Activated CD8-positive, alpha-beta memory T cell treated with anti-CD3 and anti-CD28 coated beads for 24 hours (primary cell): ENCODE data around the gene MAPK4.
A peak's percentile ranks its signal among the peaks of the same experiment; 100 is the strongest.

Experiments used
- DNase-seq: peaks from one replicate; pipeline ENCODE4 v3.0.0-alpha.2; 2020

The MAPK4 gene

DNA sequence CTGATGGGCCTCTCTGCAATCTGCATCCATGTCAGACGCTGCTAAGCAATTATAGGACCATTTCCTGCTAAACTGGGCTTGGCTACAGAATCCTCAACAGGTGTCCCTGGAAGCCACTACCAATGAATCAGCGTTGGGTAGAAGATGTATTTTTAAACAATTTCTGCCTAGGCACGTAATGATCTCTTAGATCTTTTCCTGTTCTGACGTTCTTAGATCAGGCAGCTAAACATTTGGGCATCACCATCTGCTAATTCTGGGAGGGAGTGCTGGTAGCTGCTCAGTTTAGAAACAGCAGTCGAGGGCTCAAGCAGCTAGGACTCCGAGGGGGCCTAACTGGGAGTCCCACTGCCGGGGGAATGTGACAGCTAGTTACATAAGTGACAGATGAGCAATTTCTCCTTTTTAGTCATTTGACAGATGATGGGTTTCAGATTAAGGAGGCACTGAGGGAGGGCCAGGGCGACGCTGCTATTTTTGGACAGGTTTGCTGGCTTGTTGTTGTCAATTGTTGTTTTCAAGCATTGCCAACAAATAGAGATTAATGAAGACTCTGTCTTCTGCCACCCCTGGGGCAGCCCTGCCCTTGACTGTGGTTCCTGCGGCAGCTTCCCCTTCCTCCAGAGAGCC lies 167.2 kb downstream of the MAPK4 start:
- DNase-seq, result no peak

DNA sequence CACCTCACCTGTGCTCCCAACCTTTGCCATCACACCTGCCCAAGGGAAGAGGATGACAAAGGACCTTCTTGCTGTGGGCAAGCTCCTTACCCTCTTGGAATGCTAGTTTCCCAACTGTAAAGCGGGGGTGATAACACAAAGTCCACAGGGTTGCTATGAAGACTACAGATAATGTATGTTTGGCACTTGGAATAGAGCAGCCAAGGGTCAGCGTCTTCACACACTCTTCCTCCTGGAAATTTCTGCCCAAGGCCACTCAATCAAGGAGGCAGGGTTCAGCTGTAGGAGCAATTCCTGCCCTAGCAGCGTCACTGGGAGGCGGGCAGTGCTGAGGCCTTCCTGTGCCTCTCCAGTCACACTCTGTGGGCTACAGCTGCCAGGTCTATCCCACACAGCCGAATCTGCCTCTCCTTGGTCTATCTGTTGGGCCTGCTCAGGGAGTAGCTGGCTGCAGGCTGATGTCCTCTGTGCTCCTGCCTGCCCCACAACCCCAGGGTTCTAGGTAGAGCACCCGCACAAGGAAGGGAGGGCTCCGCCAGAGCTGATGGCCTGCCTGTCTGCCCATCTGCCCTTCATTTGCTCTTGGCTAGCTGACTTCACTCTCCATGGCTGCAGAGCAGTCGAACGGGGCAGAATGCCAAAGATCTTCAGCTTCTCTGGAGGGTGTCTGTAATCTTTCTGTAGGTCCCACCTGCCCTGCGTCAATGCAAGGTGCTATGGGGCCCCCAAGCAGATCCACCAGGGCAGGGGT lies 168.0 kb downstream of the MAPK4 start:
- no peak for DNase-seq

DNA sequence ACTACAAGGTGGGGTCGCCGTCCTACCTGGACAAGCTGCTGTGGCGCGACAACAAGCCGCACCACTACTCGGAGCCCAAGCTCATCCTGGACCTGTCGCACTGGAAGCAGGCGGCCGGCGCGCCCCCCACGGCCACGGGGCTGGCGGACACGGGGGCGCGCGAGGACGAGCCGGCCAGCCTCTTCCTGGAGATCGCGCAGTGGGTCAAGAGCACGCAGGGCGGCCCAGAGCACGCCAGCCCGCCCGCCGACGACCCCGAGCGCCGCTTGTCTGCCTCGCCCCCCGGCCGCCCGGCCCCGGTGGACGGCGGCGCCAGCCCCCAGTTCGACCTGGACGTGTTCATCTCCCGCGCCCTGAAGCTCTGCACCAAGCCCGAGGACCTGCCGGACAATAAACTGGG lies 169.5 kb downstream of the MAPK4 start:
- DNase-seq, result no peak

DNA sequence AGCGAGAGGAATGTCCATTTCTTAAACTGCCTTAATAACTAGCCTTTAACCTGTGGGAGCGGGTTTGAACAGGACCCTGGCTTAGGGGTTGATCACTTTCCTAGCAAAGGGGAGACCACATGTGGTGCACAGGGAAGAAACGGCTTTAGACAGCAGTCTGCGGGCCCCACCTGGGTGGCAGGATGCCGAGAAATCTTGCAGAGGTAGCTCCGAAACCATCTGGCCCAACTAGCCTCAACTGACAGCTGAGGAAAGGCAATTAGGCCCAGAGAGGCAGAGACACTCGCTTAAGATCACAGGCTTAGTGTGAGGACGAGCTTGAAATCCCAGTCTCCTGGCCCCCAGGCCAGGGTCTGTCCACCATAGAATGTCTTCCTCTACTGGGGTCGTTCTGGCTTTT lies 170.1 kb downstream of the MAPK4 start:
- no peak for DNase-seq

DNA sequence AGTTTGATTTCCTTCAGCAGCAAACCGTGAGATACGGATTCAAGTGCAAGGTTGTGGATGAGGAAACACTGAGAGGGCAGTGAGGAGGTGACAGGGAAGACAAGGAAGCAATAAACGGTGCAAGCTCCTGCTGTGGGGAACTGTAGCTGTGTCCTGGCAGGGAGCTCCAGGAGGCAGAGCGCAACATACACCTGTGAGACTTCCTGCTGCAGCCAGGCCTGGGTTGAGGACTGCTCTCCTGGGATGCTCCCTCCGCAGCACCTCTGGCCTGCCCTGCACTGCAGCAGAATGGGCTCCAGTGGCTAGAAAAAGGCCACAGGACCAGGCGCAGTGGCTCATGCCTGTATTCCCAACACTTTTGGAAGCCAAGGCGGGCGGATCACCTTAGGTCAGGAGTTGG lies 174.5 kb downstream of the MAPK4 start:
- DNase-seq, result no peak

DNA sequence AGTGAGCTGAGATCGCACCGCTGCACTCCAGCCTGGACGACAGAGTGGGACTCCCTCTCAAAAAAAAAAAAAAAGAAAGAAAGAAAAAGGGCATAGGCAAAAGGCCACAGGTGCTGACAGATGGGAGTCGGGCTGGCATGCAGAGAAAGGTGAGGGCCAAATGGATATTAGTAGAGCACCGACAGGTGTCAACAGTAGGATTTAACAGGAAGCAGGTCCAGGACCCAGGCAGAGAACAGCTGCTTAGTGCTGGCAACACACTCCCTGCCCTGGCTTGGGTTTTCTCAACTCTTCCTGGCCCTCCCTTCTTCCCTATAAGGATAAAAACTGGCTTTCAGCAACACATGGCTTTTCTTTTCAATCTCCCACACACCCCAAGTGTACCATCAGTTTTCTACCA lies 175.0 kb downstream of the MAPK4 start:
- DNase-seq, result no peak

DNA sequence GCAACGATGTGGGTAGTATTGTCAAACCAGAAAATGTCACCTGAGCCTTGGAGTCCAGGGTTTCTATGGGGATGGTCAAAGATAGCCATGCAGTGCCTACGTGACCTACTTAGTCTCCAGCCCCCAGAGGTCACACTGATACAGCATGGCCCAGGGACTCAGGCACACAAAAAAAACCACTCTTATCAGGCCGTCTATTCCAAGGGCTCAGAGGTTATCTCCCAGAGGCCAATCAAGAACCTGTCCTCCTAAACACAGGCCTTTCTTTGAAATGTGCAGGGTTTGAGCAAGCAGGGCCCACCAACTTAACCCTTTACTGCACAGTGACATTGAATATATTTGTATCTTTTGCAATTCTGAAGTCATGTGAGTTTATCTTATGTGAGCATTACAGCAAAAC lies 177.2 kb downstream of the MAPK4 start:
- DNase-seq, result no peak

DNA sequence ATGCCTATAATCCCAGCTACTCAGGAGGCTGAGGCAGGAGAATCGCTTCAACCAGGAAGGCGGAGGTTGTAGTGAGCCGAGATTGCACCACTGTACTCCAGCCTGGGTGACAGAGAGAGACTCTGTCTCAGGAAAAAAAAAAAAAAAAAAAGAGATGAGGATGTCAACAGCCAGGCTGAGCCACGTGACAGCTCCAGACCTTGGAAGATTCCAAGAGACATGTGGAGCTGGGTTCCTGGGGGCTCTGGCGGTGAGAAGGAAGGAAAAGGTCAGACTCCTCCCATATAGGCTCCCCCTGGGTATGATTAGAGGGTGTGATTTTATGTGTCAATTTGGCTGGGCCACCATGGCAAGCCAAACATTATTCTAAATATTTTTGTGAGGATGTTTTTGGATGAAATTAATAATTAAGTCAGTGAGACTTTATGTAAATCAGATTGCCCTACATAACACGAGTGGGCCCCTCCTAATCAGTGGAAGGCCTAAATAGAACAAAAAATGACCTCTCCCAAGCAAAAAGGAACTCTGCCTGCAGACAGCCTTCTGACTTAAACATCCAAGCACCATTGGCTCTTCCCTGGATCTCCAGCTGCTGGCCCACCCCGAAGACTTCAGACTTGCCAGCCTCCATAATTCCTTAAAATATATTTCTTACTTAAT lies 178.3 kb downstream of the MAPK4 start:
- DNase-seq, result no peak

DNA sequence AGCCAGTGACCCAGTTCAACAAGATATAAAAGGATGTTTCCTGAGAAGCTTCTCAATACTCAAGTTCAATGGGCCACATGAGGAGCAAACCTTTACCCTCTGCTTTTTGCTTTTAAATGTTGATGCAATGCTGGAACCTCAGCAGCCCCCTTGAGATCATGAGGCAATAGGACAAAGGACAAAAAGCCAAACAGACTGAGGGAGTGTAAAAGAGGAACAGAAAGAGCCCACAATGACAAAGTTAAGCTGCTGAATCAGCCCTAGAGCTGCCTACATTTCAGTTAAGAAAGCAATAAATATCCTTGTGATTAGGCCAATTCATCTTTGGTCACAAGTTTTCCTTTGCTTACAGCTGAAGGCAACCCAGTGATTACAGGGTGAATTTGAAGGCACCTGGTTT lies 183.1 kb downstream of the MAPK4 start:
- DNase-seq, result no peak

DNA sequence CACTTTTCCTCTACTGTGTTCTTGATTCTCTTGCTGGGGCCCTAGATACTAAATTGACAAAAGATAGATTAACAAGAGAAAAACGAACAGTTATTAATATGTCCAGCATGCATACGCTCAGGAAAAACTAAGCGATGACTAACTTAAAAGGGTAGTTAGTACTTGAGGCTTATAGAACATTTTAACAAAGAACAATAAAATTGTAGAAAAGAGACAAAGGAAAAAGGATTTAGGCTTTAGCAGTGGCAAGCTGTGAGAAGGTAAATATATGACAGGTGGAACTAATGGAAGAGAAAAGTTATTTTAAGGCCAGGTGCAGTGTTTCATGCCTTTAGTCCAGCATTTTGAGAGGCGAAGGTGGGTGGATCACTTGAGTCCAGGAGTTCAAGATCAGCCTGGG lies 184.4 kb downstream of the MAPK4 start:
- DNase-seq, result no peak

DNA sequence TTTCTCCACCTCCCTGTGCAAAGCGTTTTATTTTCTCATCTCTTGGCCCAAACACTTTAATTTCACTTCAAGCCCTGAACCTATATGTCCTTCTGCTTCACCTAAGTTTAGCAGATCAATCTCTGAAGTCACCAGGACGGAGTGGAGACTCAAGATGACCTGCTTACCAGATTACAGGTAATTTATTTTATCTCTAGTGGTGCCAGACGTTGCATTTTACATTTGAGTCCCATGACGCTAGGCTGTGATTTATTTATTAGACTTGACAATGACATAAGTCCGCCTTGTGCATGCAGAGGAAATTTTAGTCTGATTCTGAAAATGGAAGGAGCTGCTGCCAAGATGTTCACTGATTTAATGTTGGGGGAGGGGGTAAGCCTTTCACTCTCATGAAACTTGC lies 186.1 kb downstream of the MAPK4 start:
- no peak for DNase-seq

DNA sequence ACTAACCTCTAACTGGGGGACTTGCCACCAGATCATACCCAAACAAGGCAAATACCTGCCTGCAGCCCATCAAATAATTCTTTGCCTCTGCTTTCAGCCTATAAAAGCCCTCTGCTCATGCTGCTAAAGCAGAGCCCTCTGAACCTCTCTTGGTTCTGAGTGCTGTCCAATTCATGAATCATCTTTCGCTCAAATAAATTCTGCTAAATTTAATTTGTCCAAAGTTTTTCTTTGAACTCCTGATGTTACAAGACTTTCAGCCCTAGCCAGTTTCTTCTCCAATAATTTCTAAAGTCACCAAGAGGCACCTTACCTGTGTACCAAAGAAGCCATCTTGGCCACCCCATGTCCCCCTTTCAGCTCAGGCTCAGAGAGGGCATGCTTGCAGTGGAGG lies 188.0 kb downstream of the MAPK4 start:
- DNase-seq, result no peak

DNA sequence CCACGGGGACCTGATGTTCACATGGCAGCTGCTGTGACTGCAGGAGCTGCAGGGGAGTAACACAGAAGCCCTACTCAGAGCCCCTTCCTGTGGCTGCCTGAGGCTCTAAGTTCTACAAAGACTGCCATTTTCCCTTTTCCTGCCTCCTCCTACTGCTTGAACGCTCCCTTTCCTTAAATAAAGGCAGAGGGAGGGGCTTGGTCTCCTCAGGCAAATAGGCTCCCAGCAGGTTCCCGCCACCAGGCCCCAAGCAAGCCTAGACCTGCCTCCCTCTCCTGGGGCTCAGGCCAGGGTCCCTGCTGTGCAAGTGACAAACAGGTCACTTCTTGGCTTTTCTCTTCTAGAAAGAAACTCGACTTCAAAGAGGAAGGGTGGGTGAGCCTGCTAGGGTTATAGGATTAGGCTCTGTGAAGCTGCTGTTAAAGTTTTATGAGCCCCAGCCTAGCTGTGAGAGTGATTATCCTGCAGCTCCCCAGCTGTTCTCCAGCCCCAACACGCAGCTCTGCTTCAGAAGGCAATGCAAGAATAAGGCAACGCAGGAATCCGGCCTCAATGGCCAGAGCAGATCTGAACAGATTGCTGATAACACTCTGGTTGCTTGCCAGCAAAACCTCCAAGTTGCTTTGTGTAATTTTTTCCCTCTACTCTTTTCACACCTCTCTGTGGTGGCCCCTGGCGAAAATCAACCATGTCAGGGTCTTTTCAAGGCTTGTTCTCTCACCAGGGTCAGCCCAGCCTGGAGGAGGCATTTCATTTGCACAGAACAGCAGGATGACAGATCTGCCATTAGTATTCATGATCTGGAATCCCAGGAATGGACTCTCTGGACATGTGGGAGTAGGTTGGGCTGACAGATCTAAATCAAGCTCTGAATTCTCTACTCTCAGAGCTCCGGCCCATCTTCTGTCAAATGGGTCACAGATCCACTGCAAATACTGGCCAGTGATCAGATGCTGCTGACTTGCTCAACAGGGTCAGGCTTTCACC lies 188.6 kb downstream of the MAPK4 start:
- peak; percentile 28 for DNase-seq

DNA sequence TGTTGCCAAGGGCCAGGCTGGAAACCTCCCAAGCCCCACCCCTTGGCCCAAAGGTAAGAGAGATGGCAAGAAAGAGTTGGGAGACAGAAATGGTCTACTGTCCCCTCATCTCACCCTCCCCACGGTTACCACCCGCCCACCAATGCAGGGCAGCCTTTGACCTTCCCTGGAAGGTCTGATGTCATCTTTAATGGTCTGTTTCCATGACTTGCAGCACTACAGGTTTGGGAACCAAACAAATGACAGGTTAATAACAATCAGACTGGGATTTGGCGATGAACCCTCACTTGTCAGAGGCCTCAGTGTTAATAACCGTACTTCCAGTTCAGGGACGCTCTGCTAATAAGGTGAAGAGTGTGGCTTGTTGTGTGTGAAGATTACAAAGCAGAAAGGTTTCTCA lies 189.5 kb downstream of the MAPK4 start:
- DNase-seq, result peak; percentile 11

DNA sequence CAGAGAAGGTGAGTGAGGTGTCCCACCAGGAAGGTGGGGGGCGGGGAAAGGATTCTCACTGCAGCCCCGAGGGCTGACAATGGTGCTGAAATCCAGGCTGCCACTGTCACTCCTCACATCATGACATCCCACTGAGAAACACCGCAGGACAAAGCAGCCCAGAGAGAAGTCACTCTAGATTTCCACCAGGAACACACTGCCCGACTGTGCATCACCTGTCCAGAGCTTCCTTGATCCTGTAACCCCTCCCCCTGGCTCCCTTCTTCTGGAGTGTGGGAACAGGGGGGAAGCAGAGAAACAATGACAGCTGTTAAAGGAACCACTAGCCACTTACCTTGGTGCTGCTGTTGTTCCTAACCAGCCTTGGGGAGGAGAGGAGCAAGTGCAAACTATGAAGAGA lies 190.1 kb downstream of the MAPK4 start:
- no peak for DNase-seq

DNA sequence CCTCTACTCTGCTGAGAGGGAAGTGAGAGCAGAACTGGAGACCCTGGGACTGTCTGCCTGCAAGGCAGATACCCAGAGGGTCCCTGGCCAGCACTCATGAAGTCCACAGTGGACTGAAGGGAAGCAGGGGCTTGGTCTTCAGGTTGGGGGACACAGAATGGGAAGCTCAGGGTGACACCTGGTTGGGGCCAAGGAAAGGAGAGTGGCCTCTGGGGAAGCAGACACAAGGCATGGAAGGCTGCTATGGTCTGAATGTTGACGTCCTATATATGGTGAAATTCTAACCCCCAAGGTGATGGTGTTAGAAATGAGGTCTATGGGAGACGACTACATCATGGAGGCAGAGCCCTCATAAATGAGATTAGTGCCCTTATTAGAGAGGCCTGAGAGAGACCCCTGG lies 190.7 kb downstream of the MAPK4 start:
- DNase-seq, result no peak

DNA sequence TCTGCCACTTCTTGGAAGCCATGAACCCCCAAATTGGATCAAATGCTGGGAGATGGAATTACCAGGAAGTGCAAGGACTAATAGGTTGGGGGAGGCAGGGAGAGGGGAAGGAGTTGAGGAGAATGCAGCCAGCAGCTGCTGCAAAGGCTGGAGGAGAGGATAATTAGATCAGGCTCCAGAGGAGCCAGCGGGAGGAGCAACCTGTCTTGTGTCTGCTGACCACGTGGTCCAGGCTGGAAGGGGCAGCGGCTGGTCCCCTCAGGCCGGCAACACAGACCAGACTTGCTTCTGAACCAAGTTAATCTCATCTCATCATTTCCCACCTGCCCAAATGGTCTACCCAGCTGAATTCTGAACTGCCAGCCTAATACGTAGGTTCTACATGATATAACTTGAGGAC lies 191.6 kb downstream of the MAPK4 start:
- DNase-seq, result no peak

DNA sequence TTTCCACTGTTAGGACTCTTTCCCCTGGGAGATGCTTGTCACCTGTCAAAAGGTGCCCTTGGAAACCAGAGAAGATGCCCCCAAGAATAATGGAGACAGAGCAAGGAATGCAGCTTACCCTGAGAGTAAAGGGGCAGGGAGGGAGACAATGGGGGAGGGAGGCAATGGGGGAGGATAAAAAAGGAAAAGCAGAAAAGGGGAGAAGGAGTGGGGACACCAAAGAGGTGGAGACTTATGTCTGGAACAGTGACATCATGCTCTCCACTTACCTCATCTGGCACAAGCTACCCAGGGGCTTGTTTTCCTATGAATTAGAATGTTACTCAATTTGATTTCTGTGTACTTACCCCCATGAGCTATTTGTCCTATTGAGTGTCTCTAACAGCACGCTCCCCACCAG lies 192.1 kb downstream of the MAPK4 start:
- no peak for DNase-seq

DNA sequence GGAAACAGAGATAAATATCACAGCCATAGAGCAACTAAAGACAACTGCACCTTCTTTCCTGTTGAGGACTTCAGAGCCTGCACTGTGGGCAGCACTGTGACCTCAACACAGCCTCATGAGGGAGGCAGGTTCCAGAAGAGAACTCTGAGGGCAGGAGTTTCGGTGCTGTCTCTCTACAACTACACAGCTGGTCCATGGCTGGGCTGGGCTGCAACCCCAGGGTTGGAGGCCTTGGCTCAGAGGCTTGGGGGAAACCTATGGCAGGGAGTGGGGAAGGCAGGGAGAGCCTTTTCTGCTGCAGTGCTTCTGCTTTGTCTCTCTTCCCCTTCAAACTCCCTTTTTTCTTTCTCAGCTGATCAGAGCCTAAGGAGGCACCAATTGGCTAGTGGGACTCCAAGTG lies 193.4 kb downstream of the MAPK4 start:
- no peak for DNase-seq

DNA sequence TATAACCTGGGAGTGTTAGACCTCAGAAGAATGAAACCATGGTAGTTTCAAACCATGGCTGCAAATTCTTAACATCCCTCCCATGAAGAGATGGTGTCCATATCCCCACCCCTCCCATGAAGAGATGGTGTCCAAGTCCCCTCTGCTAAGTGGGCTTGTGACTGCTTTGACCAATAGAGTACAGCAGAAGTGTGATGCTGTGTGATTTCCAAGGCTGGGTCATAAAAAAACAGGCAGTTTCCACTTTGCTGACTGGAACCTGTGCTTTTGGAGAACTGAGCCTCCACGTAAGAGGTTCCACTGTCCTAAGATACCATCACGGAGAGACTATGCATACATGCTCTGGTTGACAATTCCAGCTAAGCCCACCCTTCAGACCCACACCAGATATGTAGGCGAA lies 194.4 kb downstream of the MAPK4 start:
- DNase-seq, result no peak

DNA sequence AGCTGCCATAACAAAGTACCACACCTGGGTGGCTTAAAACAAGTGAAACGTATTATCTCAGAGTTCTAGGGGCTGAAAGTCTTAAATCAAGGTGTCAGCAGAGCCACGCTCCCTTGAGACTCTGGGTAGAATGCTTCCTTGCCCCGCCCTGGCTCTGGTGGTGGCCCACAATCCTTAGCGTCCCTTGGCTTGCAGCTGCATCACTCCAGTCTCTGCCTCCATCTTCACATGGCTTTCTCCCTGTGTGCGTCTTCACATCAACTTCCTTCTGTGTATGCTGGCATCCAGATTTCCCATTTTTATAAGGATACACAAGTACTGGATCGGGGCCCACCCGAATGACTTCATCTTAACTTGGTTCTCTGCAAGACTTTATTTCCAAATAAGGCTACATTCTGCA lies 197.5 kb downstream of the MAPK4 start:
- DNase-seq, result no peak

DNA sequence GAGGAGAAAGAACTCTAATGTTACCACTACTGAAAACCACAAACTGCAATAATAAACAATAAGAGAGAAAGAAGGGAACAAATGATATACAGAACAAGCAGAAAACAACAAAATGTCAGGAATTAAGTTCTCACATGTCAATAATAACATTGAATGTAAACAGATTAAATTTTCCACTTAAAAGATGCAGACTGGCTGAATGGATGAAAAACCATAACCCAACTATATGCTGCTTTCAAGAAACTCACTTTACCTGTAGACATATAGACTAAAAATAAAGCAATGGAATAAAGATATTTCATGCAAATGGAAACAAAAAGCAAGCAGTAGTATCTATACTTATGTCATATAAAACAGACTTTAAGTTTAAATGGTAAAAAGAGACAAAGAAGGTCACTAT lies 209.6 kb downstream of the MAPK4 start:
- no peak for DNase-seq

DNA sequence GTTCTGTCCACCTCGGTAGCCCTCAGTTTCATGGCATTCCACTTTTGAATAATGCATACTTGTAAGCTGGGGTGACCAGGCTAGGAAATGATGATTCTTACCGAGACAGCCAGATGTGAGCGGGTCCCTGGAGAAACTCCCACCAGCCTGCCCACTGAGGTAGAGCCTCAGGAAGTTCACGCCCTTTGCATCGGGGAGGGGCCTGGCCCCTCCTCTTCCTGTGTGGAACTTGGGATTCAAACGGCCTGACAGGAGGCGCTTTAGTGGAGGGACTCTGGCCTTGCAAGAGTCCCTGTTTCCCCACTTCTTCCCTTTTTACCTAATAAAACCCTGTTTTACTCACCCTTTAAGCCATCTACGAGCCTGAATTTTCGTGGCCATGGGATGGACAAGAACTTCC lies 215.3 kb downstream of the MAPK4 start:
- no peak for DNase-seq
